Stimulated activated CD4-positive, alpha-beta T cell treated with anti-CD3 and anti-CD28 coated beads, Interleukin-12 subunit alpha, Interleukin-12 subunit beta, amount 100 ng/mL, for 4 hours (primary cell): ENCODE measurements around the gene NAGPA.

Experiments
- DNase-seq: peaks from one replicate; pipeline ENCODE4 v3.0.0-alpha.2; 2020

NAGPA gene

GRCh38 chr16:5001571-5001970 is 32.2 kb downstream of the NAGPA start:
- DNase-seq = no peak

GRCh38 chr16:5000573-5001001 is 33.1 kb downstream of the NAGPA start:
- DNase-seq = no peak

DNA sequence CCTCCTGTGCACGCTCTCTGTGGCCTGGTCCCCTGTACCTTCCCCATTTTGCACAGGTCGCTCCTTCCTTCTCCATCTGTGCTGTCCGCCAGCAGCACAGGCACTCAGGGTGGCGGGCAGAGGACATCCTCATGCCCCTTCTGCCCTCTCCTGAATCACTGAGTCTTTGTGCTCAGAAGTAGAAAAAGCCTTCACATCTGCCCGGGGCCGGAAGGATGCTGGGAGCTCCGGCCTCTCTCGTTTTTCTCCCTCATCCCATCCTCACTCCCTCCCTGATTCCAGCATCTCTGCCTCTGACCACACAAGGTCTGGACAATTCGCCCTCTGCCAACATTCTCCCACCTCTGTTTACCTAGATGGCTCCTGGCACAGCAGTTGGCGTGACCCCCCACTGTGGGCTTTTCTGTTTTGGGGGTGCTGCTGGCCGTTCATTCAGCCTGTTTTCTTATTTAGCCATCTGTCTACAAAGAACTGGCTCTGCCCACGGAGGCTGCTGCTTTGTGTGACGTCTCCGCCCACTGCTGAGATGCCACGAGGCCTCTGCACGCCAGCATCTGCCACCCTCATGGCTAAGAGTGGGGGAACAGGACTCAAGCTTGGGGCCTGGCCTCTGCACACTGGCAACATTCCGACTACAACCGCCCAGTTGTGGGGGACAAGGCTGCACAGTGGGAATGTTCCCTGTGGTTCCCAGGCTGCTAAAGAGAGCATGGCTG is 38.9 kb downstream of the NAGPA start:
- DNase-seq = no peak

GRCh38 chr16:4991754-4992153 is 42.0 kb downstream of the NAGPA start:
- no peak for DNase-seq

GRCh38 chr16:4990415-4990814 is 43.3 kb downstream of the NAGPA start:
- no peak for DNase-seq

DNA sequence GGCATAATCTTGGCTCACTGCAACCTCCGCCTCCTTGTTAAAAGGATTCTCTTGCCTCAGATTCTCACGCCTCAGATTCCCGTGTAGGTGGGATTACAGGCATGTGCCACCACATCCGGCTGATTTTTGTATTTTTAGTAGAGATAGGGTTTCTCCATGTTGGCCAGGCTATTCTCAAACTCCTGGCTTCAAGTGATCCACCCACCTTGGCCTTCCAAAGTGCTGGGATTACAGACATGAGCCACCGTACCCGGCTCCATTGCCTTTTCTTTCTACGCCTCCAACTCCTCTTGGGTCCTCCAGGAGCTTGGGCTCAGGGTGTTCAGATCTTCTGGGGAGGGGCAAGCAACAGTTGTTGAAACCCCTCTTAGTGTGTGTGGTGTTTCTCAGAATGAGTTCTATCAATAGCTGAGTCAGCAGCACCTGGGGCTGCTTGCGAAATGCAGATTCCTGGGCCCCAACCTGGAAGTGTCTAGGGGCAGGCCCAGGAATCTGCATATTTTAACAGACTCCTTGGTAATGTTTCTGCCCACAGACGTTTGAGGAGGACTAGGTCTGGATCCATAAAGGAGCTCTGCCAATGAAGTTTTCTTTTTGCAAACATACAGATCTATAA is 44.2 kb downstream of the NAGPA start:
- DNase-seq = no peak

DNA sequence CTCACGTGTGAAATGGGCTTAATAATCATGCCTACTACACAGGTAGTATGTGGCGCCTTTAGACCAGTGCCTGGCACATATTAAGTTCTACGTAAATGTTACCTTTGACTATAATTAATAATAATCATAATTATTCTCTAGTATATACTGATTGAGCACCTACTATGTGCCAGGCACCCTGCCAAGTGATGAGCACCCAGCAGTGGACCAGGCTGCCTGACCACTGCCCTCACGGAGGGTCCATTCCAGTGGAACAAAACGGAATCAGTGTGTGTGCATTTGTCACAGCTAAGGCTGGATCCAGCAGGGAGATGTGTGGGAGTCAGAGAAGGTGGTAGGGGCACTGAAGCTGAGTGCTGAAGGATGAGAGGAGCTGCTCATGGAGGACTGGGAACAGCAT is 45.1 kb downstream of the NAGPA start:
- DNase-seq = no peak

DNA sequence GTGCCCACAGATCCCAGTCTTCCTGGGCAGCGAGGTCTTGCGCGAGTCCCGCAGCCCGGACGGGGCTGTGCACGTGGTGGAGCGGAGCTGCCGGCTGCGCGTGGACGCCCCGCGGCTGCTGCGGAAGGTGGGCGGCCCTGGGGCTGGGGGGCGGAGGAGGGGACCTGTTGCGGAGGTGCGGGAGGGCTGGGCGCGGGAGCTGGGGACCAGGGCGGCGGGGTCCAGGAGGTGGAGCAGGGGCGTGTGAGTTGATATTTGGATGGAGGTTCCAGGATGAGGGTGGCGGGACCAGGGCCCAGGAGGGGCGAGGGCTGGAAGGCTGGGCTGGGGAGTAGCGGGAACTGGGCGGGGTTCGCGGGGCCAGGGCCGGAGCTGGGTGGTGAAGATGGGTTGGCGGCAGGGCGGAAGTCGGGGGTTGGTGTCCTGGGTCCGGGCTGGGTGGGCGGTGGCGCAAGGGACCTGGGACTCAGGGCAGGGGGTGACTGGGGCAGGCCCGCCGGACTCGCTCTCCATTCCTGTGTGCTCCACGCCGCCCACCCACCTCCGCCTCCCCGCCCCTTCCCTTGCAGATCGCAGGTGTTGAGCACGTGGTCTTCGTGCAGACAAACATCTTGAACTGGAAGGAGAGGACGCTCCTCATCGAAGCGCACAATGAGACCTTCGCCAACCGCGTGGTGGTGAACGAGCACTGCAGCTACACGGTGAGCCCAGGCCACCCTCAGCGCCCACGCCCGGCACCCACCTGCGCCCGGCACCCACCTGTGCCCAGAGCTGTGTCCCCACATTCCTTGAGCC is 46.0 kb downstream of the NAGPA start:
- DNase-seq = no peak

DNA sequence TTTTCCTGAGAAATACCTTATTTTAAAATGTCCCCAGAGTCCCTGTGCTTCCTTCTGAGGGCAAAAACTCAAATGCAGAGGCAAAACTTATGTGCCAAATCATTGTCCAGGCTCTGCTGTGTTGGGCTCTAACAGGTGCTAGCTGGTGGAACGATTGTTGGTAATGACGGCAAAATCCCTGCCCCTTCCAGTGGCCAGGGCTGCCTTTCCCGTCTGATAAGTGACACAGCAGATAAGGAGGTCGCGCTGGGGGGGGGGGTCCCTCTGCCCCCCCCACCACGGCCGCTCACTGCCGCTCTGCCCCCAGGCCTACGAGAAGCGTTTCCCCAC is 46.5 kb downstream of the NAGPA start:
- no peak for DNase-seq

- no peak for DNase-seq
Measured at GRCh38 chr16:4984174-4984990, 49.4 kb downstream of the NAGPA start.

- DNase-seq = no peak
Measured at GRCh38 chr16:4982056-4982867, 51.5 kb downstream of the NAGPA start.

- no peak for DNase-seq
Measured at GRCh38 chr16:4981473-4981872, 52.3 kb downstream of the NAGPA start.

DNA sequence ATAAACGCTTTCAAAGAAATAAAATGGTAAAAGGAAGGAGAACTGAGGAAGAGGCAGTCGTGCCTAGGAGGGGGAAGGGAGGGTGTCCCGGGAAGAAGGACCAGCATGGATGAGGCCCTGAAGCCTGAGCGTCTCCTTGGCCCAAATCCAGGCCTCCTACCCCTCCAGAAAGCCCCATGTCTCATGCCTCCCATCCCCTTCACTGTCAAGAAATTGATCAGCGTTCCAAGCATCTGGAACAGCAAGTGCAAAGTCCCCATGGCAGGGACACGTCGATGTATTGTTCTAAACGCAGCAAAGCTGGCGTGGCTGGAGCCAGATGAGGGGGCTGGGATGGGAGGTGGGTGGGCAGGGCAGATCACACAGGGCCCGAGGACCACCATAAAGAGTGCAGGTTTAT is 53.0 kb downstream of the NAGPA start:
- DNase-seq = no peak

- no peak for DNase-seq
Measured at GRCh38 chr16:4979736-4980660, 53.7 kb downstream of the NAGPA start.

DNA sequence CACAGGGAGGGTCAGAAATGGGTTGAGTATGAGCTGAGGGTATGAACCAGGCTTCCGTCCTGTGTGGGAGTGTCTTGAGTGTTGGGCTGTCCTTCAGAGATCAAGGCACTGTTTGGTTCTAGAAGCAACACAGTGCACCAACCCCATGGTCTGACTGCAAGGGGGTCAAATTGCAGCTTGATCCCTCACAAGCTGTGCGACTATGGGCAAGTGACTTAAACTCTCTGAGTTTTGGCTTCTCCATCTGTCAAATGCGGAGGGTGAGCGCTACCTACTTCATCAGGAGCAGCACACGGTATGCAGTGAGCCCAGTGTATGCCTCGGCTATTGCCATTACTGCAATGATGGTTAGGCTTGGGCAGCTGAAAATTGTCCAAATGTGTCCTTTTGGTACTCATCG is 54.6 kb downstream of the NAGPA start:
- no peak for DNase-seq

DNA sequence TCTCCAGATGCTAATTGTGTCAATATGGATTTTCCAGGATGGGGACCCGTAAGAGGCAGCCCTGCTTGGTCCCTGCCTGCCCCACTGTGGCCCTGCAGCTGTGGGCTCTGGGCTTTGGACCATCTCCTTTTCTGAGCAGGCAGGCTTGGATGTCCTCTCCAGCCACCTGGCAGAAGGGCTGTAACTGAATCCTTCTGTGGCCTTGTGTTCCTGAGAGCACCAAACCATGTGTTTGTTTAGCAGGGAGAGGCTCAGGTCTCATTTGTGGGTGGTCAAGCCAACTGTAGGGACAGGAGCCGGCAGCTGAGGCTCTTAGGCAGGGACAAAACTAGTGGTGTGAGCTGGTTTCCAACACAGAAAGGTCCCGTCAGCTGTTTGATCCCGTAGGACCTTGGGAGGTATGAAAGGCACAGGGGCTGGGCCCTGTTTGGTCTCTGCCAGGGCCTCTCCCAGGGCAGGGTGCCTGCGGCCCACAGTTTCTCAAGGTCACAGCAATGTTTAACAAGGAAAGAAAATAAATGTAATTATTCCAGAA is 57.1 kb downstream of the NAGPA start:
- DNase-seq = no peak

GRCh38 chr16:4976079-4976478 is 57.7 kb downstream of the NAGPA start:
- no peak for DNase-seq
